GM03348 (cell line): Measurements from ENCODE around the gene PKD2L1.

Source experiments
- DNase-seq: peaks from one replicate; pipeline ENCODE4 v3.0.0; 2012; ENCODE audit warnings: low spot score

The PKD2L1 gene

GRCh38 chr10:100356067-100357017 lies 26.3 kb upstream of the PKD2L1 start:
- DNase-seq: no peak

DNA sequence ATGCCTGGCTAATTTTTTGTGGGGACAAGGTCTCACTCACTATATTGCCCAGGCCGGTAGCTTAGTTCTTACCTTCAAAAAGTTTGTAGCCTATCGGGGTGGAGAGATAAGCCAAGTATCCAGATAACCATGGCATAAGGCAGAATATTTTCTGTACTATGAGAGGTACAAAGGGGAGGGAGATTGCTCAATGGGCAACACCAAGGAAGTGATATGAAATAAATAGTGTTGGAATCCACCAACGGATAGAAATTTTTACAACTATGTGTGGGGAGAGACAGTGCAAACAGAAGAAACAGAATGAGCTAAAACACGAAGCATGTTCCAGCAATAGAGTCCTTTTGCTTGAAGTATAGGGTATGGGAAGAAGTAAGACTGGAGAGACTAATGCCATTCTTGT lies 25.1 kb upstream of the PKD2L1 start:
- no peak for DNase-seq

DNA sequence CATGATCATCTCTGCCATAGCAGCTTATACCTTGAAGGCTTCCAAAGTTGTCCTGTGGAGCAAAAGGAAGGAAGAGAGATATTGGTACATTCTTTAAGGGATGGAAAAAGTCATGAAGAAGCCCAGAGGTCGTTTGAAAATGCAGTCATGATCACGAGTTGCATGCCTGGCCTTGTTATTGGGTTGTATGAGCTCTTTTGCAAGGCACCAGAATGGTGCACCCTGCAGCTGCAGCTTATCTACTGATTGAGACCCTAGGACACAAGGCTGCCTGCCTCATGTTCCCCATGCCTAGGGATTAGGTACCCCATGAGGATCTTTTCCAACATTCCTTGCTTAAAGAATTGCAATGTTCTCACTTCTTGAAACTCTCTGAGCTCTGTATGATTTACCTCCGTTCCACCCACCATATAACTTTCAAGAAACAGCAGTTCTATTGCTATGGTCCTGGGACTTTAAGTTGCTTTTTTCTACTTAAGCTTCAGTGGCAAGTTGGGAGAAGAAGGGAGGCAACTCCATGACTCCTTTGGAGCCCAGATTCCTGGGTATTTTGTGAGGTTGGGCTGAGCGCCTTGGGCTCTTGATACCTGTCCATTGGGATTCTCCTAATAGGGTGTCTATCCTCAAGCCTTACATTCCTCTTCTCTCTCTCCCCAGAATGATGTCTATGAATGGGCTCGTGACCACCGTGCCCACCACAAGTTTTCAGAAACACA lies 23.9 kb upstream of the PKD2L1 start:
- DNase-seq: no peak

DNA sequence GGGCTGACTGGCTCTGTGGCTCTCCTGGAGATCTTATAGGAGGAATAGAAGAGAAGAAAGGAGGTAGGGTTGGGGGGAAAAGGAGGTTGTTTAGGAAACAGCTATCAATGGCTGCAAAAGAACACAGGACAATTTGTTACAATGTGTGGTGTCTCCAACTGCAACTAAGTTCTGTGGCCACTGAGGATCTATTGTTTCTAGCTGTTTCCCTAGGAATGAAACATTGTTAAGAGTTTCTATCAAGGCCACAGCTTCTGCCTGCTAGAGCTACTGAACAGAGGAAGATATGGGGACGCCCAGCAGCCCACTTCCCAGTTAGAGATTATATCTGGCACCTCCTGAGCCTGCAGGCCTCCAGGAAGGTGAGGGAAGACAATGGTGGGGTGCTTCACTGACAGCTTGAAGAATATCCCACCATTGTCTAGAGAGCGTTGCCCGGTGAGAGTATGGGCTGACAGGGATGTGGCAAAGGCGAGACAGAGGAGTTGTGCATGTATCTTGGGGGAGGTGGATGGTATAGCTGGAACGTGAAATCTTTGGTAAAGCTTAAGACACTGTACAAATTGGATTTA lies 21.0 kb upstream of the PKD2L1 start:
- no peak for DNase-seq

GRCh38 chr10:100349672-100350071 lies 19.6 kb upstream of the PKD2L1 start:
- DNase-seq: no peak

DNA sequence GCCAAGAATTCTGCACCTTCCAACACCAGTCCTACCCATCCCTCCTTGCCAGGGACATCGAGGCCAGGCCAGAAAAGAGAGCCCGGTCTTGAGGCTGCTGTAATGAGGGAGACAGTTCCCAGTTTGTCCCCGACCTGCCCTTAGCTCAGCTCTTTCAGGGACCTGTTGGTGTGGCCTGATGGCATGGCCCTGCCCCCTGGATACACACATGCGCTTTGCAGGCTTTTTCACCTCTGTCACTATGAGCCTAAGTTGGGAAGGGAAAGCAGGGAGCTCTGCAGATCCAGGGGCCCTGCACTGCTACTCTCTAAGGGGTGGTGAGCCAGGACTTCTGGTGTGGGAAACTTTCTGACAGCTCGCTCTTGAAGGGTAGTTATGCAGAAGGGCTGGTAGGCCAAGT lies 19.1 kb upstream of the PKD2L1 start:
- no peak for DNase-seq

DNA sequence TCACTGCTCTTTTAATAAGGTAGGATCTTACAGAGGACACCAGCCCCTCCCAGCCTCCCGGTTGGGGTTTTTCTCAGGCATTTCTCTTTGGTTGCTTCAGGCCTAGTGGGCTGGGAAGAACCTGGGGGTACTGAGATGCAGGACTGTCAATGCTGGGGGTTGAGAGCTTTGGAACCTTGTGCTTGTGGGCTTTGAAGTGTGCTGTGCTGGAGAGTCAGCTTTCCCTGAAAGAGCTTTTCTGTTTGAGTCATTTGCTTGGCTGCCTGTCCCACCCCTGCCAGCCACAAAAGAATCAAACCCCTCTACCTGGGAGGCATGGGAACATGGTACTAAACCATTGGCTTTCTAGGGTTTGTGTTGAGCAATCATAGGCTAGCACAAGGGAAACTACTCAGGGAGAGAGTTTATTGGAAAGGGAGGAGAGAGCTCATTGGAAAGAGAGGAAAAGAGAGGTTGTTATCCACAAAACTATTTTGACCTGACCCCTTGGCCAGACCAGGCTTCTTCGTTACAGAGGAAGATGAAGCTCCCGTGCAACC lies 18.4 kb upstream of the PKD2L1 start:
- DNase-seq: no peak

DNA sequence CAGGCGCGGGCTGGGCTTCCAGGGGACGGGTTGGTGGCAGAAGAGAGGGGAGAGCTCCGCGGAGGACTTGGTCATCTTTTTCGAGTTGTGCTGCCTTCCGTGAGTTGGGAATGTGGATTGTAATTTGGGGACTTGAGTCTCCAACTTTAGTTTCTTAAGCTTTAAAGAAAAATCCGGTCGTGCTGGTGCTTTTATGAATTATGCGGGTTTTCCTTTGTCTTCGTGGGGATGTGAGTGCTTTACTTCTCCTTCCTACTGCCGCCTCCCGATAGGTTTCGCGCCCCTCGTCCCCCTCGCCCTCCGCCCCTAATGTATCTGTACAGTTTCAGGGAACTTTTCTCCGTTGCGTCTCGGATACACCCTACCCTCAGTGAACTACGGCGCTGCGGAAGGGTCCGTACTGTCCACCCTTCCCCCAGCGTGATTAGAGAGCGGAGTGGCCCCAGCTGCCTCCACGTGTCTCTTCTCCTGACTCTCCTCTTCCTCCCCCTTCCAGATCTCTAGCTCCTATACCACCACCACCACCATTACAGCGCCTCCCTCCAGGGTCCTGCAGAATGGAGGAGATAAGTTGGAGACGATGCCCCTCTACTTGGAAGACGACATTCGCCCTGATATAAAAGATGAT lies 17.7 kb upstream of the PKD2L1 start:
- peak; percentile 31 for DNase-seq

DNA sequence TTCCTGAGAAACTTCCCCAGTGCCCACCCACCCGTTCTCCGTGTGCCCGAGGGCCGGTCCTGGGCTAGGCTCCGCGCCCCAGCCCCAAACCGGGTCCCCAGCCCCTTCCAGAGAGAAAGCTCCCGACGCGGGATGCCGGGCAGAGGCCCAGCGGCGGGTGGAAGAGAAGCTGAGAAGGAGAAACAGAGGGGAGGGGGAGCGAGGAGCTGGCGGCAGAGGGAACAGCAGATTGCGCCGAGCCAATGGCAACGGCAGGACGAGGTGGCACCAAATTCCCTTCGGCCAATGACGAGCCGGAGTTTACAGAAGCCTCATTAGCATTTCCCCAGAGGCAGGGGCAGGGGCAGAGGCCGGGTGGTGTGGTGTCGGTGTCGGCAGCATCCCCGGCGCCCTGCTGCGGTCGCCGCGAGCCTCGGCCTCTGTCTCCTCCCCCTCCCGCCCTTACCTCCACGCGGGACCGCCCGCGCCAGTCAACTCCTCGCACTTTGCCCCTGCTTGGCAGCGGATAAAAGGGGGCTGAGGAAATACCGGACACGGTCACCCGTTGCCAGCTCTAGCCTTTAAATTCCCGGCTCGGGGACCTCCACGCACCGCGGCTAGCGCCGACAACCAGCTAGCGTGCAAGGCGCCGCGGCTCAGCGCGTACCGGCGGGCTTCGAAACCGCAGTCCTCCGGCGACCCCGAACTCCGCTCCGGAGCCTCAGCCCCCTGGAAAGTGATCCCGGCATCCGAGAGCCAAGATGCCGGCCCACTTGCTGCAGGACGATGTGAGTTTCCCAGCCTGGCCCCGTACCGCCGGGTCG lies 16.9 kb upstream of the PKD2L1 start, which contains the start of gene SCD:
Gene SCD, plus strand, starts transcription at position 469 of the 803 bp plus-strand sequence. Its CDS starts 272 bp downstream, at position 741.
- peak; percentile 95 for DNase-seq

- peak; percentile 84 for DNase-seq
Observed at GRCh38 chr10:100346351-100346764, 16.3 kb upstream of the PKD2L1 start.

- peak; percentile 62 for DNase-seq
Observed at GRCh38 chr10:100345570-100346330, 15.7 kb upstream of the PKD2L1 start.

DNA sequence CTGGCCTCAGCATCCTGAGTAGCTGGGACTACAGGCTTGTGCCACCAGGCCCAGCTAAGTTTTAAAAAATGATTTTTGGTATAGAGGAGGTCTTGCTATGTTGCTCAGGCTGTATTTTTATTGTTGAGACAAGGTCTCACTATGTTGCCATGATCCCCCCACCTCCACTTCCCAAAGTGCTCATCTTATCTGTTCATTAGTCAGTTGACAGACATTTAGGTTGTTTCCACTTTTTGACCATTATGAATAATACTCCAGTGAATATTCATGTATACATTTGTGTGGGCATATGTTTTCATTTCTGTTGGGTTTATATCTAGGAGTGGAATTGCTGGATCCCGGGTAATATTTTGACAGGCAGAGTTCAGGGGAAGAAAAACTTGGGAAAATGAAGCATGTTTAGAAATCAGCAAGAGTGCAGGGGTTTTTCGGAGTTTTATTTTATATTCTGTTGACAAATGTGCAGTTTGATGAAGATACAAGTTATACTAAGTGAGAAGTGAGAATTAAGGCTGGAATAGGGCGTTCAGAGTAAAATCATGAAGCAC lies 14.3 kb upstream of the PKD2L1 start:
- DNase-seq: no peak

- no peak for DNase-seq
Observed at GRCh38 chr10:100342627-100342972, 12.6 kb upstream of the PKD2L1 start.

DNA sequence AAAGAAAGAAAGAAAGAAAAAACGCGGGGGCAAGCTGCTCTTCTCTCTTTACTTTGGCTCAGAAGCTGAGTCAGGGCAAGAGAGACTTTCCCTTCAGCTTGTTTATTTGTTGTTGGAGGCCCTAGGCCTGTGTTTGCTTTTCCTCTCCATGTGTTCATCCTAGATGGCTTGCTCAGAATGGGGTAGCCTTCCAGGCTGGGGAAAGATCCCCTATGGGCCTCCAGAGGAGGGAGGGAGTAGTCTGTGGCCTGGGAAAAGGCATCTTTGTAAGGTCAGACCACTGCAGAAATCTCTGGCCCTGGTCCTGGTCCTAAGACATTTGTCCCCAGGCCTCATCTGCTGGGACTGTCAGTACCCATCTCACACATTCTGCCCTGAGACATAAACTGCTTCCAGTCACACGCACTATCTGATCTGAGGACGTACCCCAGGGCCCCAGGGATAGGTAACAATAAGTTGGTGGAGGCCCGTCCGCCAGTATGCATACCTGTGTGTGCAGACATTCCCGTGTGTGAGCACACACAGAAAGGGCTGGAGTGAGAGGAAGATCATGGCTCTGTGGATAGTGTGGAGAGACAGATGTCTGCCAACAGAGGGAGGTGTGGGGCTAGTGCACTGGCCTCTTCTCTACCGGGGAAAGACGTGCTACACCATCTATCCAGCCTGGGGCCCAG lies 12.1 kb upstream of the PKD2L1 start:
- DNase-seq: peak; percentile 86

DNA sequence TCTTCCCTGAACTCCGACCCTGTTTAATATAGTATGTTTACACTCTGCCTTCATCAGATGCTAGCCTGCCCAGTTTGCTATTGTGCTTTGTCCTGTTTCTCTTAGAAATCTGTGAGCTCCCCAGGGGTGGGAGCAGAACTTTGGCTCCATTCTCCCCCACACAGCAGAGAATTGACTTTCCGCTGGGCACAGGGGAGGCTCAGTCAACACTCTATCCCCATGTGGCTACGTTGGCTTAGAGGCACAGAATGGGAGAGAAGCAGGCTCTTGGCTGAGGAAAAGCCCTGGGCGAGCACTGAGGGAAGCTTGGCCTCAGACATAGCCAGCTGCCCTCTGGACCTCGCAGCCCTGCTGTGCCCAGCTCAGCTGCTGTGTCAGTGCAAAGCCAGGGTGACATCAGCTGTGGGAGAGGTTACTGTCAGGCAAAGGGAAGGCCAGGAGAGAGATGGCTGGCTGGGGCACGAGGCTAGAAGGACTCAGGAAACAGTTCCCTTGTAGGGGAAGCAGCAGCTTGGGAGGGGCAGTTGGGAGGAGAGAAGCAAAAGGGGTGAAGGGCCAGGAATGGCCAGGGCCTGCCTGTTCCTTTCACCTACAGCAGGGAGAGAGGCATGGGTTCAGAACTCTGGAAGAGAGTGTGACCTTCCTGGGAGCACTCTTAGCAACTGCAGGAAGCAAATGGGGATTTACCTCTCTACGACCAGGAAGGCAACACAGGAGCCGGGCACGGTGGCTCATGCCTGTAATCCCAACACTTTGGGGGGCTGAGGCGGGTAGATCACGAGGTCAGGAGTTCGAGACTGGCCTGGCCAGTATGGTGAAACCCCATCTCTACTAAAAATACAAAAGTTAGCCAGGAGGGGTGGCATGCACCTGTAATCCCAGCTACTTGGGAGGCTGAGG lies 11.2 kb upstream of the PKD2L1 start:
- DNase-seq: no peak

DNA sequence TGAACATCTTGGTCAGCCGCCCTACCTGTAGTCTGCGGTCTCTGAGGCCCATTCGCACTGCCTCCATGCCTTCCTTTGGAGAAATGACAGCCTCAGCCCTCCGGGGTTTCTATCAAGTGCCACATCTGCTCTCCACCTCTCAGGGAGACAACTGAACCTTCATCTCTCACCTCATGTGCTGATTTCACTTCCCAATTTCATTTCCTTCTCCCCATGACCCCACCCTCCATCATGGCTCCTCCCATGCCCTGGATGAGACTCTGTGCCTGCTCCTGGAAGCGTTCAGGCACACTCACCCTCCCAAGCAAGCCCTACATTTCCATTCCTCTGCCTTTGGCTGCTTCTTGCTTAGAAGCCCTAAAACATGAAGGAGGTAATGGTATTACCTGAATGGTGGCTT lies 9.2 kb upstream of the PKD2L1 start:
- DNase-seq: no peak

GRCh38 chr10:100338434-100339036 lies 8.5 kb upstream of the PKD2L1 start:
- peak; percentile 84 for DNase-seq

- no peak for DNase-seq
Observed at GRCh38 chr10:100334762-100335161, 4.7 kb upstream of the PKD2L1 start.
